G401.6 (cell line): Measurements from ENCODE around the gene CPT1B.
"Not testable (repeated sequence)": the region's sequence is repeated elsewhere in the genome, so short reads cannot be mapped to it uniquely, and the experiment has no call there.

Experiments
- FAIRE-seq: peaks from 2 replicates; lab custom pipeline; 2012; peaks lifted over from hg19 to GRCh38; lab: Jason Lieb, UNC

The CPT1B gene

GRCh38 chr22:50577987-50578775 is at the start of gene CPT1B:
TSS of gene CPT1B (minus strand) at chr22:50578427. CDS start at chr22:50577915, 512 bp downstream.
- FAIRE-seq, result no peak

GRCh38 chr22:50626850-50627641 is 48.8 kb upstream of the CPT1B start:
- FAIRE-seq, result no peak

DNA sequence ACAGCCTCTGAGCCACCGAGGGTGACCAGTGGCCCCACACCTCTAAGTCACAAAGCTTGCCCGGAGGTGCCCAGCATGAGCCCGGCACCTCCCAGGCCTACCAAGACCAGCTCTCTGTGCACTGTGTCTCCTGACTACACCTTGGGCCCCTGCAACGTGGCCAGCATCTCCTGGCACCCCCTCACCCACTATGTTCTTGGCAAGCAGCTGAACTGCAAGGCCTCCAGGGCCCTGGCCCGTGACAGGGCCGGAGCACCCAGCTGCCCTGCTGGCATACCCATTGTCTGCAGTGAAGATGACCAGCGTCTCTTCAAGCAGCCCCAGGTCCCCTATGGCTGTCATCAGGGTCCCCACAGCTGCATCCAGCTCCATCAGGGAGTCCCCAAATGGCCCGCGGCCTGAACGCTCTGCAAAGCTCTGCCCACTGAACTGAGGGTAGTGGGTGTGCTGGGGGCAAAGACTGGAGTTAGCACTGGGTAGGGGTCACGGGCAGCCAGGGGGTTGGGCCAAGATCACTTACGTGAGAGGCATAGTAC is 48.2 kb upstream of the CPT1B start:
- no peak for FAIRE-seq

GRCh38 chr22:50625568-50626313 is 47.5 kb upstream of the CPT1B start:
- no peak for FAIRE-seq

- no peak for FAIRE-seq
These were observed 46.9 kb upstream of the CPT1B start for GRCh38 chr22:50625131-50625567.

GRCh38 chr22:50624347-50625130 is 46.3 kb upstream of the CPT1B start:
- no peak for FAIRE-seq

DNA sequence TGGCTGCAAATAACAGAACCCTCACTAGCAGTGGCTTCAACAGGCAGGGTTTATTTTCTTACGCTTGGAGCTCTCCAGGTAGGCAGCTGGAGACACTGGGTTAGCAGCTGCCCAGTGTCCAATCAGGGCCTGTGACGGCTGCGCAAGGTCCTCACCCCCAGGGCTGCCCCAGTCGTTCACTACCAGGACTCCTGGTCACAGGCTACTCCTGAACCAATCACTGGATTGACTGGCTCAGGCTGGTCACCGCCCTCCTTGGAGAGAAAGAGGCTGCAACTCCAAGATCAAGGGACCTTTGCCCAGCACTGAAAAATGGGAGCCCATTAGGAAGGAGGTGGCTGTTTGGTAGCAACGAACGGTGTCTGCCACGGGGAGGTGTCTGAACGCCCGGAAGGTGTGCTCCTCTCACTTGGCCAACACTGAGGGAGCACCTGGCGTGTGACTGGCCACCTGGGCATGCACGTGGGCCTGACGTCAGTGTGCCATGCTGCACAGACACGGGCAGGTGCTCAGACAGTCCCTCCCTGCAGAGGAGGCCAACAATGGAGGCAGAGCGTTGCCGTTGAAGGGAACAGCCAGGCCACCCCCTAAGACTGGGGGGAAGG is 44.6 kb upstream of the CPT1B start:
- peak; percentile 28 for FAIRE-seq

- FAIRE-seq, result peak; percentile 82
These were observed 43.9 kb upstream of the CPT1B start for GRCh38 chr22:50621948-50622722.

GRCh38 chr22:50621356-50621880 is 43.2 kb upstream of the CPT1B start:
- no peak for FAIRE-seq

DNA sequence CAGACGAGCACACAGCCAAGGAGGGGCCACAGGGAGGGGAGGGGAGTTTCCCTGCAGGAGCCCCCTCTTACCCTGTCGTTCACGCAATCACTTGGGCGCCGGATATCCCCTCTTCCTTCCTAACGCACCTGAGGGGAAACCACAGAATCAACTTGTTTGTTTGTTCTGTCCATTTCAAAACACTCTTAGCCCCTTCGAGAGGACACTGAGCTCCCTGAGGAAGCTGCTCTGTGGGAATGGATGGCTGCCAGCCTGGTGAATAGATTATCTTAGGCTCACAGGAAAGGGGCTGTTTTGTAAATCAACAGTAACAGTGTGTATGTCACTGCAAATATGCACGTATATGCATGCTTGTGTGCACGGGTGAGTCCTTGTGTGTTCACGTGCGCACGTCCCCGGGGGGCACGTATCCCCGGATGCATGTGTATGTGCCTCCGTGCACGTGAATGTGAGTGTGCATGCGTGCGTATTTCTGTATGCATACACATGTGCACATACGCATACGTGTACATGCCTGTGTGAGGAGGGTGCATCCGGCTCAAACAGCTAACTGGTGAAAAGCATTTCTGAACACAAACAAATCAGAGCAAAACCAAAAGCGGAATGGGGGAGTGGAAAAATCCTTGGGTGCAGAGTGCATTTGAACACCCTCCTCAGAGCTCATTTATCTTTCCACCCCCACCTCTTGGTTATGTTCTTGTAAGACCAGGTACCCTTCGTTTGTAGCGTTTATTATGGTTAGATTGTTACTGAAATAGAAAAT is 42.5 kb upstream of the CPT1B start:
- no peak for FAIRE-seq

GRCh38 chr22:50614296-50614695 is 36.1 kb upstream of the CPT1B start:
- not testable (repeated sequence) for FAIRE-seq

- no peak for FAIRE-seq
These were observed 35.2 kb upstream of the CPT1B start for GRCh38 chr22:50613291-50613981.

- no peak for FAIRE-seq
These were observed 34.4 kb upstream of the CPT1B start for GRCh38 chr22:50612528-50613221.

DNA sequence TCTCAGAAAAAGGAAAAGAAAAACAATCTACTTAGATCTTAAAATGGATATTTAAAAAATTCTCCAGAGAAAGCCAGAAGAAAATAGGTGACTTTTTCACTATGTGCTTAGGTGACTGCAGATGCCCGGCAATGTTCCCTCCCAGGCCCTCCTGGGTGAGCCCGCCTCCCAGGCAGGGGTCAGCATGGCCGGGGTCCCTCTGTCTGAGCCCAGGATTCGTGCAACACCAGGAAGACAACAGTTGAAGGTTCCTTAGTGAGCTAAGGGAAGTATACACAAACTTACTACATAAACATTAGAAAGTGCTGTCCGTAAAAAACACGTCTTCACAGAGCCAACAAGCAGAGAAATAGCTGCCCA is 33.9 kb upstream of the CPT1B start:
- no peak for FAIRE-seq

DNA sequence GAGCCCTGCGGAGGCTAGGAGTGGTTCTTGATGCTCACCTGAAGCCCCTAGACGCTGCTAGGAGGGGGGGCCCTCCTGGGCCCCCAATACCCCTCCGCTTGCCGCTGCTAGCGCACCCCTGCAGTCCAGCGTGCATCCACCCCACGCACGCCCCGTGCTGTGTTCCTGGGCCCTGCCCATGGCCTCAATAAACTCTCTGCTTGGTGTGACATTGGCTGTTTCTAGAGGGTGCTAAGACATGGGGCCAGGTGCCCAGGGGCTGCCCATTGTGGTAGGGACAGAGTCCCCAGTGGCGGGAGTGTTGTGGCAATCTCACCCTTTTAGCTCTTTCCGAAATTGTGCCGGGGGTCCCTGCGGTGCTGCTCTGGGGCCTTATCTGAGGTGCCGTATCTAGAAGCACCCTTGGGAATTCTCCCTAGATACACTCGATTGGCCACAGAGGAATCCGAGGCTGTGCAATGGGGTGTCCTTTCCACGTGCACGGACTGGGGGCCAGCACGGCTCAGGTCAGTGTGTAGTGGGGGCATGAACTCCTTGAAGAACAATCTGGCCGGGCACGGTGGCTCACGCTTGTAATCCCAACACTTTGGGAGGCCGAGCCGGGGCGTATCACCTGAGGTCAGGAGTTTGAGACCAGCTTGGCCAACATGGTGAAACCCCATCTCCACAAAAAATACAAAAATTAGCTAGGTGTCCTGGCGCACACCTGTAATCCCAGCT is 33.3 kb upstream of the CPT1B start:
- FAIRE-seq, result no peak

GRCh38 chr22:50610581-50610980 is 32.4 kb upstream of the CPT1B start:
- FAIRE-seq, result no peak

- no peak for FAIRE-seq
These were observed 31.8 kb upstream of the CPT1B start for GRCh38 chr22:50610041-50610451.

- FAIRE-seq, result no peak
These were observed 31.4 kb upstream of the CPT1B start for GRCh38 chr22:50609599-50609998.
